COLO829 (cell line): ENCODE results near the gene RTBDN.
A peak's percentile ranks its signal among the peaks of the same experiment; 100 is the strongest.

Experiments used
- DNase-seq: peaks from one replicate; pipeline ENCODE4 v3.0.0; 2012; ENCODE audit warnings: low spot score

RTBDN gene

GRCh38 chr19:12792051-12792852 is 42.1 kb downstream of the RTBDN start:
- DNase-seq = no peak

DNA sequence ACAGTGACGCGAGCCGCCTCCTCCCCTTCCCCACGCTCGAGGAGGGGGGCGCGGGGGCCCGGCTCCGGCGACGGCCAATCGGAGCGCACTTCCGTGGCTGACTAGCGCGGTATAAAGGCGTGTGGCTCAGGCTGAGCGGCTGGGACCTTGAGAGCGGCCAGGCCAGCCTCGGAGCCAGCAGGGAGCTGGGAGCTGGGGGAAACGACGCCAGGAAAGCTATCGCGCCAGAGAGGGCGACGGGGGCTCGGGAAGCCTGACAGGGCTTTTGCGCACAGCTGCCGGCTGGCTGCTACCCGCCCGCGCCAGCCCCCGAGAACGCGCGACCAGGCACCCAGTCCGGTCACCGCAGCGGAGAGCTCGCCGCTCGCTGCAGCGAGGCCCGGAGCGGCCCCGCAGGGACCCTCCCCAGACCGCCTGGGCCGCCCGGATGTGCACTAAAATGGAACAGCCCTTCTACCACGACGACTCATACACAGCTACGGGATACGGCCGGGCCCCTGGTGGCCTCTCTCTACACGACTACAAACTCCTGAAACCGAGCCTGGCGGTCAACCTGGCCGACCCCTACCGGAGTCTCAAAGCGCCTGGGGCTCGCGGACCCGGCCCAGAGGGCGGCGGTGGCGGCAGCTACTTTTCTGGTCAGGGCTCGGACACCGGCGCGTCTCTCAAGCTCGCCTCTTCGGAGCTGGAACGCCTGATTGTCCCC is 42.9 kb downstream of the RTBDN start, which contains the start of gene JUNB:
Gene JUNB (plus strand): TSS at position 142 of the 706 bp plus-strand sequence. CDS start 286 bp downstream, at position 428.
- peak; percentile 82 for DNase-seq

DNA sequence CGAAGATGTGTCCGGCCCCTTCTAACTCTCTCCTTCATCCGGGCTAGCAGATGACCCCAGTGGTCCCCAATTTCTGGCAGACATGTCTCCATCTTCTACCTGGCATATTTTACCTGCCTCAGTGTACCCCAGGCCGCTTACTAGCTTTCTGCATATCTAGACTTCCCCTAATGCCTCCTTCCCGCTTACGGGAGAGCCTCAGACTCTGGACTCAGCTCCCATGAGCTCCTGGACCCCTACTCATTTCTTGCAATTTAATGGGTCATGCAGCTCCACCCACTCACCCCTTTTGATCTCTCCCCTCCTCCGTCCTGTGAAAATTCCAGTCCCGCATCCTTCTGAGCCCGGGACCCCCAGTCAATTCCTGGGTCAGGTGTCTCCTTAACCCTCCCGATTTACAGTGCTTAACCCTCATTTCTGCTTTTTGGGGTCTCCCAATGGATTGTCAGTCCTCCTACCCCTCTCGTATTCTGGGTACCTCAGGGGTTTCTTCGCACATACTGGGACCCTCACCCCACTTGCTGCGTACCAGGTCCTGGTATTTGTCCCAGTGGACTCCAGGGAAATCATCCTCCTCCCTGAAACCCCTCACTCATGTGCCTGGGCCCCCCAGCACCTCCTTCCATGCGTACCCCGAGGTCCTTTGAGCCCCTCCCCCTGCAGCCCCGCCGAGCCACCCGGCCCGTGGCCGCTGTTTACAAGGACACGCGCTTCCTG is 43.6 kb downstream of the RTBDN start:
- DNase-seq = no peak

DNA sequence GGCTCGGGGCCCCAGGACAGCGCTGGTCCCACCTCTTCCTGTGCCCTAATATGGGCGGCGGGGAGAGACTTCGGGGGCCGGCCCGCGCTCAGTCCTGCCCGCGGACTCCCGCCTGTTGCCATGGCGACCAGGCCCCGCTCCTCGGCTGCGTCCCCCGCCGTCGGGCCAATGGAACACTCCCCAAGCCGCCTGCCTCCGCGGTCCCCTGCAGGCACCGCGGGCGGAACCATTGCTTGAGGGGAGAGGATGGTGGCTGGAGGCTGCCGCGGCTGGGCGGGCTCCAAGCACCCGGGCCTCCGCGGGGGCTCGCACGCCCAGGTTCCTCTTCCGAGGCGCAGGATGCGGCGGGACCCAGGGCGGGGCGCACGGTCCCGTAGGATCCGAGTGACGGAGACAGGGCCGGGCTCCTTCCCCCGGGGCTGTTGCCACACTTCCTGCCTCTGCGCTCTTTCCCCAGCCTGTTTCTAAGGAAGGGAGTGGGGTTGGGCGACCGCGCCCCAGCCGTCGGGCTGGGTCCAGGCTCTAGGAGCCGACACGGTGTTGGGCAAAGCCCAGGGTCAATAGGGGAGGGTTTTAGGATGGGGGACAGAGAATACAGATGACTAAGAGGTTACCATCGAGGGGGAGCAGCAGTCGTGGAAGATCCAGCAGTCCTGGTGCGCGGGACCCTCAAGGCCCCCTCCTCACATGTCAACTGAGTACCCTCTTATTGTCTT is 44.3 kb downstream of the RTBDN start:
- no peak for DNase-seq

DNA sequence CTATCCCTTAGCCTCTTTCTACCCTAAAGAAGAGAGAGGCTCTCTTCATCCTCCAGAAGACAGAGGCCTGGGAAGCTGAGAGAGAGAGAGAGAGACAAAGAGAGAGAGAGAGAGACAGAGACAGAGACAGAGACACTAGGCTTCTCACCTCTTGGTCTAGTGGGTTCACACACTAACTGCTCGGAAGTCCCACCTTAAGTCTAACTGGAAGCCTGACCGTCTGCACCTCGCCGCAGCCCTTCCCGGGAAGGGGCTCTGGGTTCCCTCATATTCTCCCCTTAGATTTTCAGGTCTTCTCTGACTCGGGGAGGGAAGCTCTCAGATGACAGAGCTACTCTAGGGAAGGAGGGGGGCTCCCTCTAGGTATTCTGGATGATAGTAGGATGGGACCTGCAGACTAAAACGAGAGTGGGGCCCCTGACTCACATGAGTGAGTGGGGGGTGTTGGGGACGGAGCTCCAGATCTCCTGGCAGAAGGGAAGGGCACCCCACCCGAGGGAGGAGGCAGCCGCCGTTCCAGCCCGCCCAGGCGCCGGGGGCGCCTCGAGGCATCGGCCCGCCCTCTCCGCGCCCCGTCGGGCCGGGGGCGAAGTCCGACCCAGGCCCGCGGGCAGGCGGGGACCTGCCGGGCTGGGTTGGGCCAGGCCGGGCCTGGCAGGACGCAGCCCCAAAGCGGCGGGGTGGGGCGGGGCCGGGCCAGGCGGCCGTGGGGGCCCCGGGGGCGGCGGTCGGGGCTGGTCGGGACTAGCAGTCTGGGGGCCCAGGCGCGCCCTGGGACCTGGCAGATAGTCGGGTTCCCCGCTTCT is 45.1 kb downstream of the RTBDN start:
- DNase-seq = no peak

GRCh38 chr19:12788682-12789097 is 45.7 kb downstream of the RTBDN start:
- peak; percentile 72 for DNase-seq

- DNase-seq = no peak
Measured at GRCh38 chr19:12788042-12788681, 46.2 kb downstream of the RTBDN start.

DNA sequence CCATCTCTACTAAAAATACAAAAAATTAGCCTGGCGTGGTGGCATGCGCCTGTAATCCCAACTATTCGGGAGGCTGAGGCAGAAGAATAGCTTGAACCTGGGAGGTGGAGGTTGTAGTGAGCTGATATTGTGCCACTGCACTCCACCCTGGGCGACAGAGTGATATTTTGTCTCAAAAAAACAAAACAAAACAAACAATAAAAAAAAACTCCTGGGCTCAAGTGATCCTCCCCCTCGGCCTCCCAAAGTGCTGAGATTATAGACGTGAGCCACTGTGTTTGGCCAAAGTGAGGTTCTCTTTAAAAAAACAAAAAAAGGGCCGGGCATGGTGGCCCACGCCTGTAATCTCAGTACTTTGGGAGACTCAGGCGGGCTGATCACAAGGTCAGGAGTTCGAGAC is 46.9 kb downstream of the RTBDN start:
- DNase-seq = no peak

GRCh38 chr19:12786952-12787351 is 47.4 kb downstream of the RTBDN start:
- no peak for DNase-seq

DNA sequence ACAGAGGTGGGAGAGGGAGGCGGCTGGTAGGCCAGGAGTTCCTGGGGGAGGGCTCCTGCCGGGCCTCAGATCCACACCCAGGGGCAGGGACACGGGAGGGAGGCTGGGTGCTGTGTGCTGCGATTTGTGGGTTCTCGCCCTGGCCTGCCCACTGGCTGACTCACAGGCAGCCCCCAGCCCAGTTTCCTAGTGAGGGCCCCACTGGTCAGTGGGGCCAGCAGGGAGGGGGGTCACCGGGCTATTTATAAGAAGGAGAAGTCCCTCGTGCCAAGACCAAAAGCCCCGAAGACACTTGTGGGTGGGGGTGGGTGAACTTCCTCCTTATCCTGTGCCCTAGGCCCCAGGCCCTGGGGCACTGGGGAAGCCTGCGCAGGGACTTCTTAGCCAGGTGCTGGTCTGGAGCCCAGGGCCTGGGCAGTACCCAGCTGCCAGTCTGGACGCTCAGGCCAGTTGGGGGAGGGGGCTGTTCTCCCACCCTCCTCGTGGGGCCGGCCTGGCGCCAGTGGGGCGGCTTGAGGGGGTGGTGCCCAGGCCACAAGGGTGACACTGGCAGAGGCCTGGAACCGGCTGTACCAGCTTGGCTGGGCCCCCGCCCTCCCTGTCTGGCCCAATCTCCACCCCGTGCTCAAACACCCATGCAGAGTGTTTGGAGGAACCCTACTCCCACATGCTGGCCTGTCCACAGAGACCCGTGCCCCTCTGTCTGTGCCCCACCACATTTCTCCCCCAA is 48.1 kb downstream of the RTBDN start:
- DNase-seq = no peak

DNA sequence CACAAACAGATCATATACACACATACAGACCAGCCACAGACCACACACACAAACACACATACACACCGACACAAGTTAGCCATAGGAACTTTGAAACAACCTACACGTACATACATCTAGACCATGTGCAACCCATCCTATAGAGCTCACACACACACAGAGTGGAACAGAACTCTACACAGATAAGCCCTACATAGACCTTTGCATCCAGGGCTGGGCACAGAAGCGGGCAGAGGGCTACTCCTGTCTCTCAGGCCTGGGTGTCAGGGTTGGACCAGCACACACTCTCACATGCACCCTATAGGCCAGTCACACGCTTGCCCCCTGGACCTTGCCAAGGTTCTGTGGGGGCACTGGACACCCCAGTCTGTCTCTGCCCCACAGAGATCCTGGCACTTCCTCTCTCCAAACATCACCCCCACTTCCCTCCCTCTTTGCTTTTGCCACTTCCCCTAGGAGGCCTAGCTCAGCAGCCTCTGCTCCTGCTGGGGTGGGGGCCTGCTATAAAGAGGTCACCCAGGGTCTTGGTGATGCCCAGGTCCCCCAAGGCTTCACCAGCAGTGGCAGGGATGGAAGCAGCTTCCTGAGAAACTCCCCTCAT is 48.8 kb downstream of the RTBDN start:
- DNase-seq = no peak

GRCh38 chr19:12784871-12785430 is 49.4 kb downstream of the RTBDN start:
- no peak for DNase-seq

DNA sequence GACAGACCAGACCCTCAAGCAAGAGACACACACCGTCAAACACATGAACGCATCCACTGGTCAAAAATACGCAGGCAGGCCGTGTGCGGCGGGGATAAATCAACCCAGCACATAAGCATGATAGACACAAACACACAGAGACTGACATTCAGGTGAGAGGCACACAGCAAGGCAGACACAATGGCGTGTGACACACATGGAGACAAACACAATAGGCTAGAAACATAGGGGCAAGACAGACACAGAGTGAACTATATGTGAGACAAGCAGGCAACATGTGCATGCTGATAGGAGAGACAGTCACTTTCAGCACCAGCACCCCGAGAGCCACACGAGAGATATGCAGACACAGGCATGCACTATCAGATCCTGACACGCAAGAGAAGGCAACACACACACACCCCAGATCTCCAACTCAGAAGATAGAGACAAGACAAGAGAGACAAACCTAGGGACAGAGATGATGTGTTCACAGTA is 49.9 kb downstream of the RTBDN start:
- no peak for DNase-seq

DNA sequence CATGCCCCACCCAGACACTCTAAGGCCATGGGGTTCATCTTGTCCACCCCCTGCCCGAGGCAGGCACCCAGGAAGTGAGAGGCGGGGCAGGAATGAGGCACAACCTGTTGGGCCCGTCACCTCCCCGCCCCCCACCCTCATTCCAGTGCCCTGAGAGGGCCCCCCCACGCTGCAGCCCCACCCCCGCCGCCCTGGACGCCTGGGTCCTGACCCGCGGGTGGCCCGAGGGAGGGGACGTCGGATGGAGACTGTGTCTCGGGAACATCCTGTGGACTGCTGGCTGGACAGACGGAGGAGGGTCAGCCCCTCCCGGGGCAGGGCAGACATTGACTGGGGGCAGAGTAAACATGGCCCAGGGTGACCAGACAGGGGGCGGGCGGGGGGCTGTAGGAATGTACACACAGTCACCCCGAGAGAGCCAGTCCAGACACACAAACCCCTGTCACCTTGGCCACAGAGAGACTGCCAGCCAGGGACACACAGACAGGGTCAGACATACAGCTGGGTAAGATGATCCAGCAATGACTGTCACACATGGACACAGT is 50.5 kb downstream of the RTBDN start:
- DNase-seq = no peak

DNA sequence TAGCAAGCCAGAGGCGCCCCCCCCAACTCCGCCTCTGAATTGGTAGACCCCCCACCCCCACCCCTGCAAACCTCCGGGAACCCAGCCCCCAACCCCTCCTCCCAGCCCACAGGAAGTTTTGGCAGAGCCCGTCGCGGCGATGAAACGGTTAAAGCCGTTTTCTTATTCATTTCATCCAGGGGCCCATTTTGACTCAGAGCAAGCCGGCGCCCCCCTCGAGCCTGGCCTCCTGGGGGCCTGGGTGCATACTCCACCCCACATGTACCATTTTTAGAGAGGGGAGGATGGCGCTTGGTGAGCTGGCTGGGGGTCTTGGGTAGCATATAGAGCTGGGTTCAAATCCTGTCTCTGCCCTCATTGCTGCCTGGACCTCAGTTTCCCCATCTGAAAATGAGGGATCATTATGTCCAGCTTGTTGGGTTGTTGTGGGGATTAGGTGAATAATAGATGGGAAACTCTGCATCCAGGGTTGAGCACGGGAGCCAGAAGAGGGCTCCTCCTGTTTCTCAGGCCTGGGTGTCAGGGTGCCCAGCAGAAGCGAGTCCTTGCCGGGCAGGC is 51.0 kb downstream of the RTBDN start:
- DNase-seq = no peak

DNA sequence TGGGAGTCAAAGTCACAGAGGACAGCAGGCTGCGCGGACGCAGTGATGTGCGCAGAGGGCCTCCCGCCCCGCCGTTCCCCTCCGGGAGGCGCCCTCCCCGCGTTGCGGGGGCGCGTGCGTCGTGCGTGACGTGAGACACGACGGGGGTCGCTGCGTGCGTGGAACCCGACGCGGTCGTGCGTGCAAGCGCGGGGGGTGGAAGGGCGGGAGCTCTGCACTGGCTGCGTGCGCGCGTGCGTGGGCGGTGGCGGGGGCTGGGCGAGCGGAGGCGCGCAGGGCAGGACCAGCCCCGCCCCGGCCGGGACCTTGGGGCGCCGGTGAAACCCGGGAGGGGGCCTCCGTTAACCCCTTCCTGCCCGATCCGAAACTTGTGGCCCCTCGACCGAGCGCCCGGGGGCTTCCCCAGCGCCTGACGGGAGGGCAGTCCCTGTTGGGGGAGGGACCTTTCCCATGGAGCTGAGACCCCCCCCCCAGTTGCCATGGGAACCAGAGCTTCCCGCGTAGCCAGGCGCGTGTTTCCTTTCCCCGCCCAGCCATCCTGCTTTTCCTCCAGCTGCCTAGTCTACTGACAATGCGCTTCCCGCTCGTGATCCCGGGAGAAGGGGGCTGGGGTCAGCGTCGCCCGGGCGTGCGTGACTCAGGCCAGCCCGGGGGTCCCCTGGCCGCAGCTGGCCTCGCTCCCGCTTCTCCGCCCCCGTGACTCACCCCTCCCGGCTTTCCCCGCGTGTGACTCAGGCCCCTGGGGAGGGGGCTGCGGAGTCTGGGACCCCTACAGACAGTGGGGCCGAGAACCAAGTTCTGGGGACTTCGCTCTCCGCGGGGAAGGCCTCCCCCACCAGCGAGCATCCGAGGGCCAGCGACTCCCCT is 51.7 kb downstream of the RTBDN start:
- peak; percentile 61 for DNase-seq

GRCh38 chr19:12782174-12782423 is 52.3 kb downstream of the RTBDN start:
- no peak for DNase-seq
